IMR-90 (cell line): ENCODE measurements around the gene RUNX2. TPM values are rescaled to one million over a fixed set of nuclear protein-coding genes. Genes with fewer than 3 reads are reported as not detected.

Experiments used
- ATAC-seq: fragments of 200-7000 bp; cut with Tn5 transposase; 2 replicates; pipeline ENCODE4 v1.9.1; 2020; ENCODE audit warnings: low read depth, mild to moderate bottlenecking, moderate library complexity
- BruUV-seq: library from RNA; stranded (reverse); fragments of 400-500 nt; replicated peaks from 2 replicates; lab custom pipeline; 2021; lab: Mats Ljungman, UMichigan
- CTCF ChIA-PET: fragments of 300-600 bp; formaldehyde crosslinking; extraction: SDS; loops from one replicate; lab custom pipeline; 2021; ENCODE audit warnings: antibody characterized with exemption; lab: Yijun Ruan, JAX
- POLR2A ChIA-PET: fragments of 300-600 bp; sonication (Branson Sonifier 250); formaldehyde crosslinking; loops from one replicate; lab custom pipeline; 2022; ENCODE audit warnings: antibody characterized with exemption; ENCODE audit not compliant: unreplicated experiment; lab: Charles Lee
- DNase-seq: peaks from one replicate; pipeline ENCODE4 v3.0.0; 2013
- H2AFZ ChIP-seq: replicated peaks from 2 replicates; pipeline ENCODE3; 2013; ENCODE audit warnings: low read length, mild to moderate bottlenecking; ENCODE audit not compliant: poor library complexity
- H2AK5ac ChIP-seq: 2 replicates; pipeline ENCODE4 v1.6.1; 2013; ENCODE audit warnings: low read depth, low read length, inconsistent platforms
- H2AK9ac ChIP-seq: replicated peaks from 2 replicates; pipeline ENCODE3; 2013; ENCODE audit warnings: mild to moderate bottlenecking, low read depth, low read length, moderate library complexity; ENCODE audit not compliant: poor library complexity
- H2BK120ac ChIP-seq: 2 replicates; pipeline ENCODE4 v1.6.1; 2013; ENCODE audit warnings: low read depth, low read length, inconsistent platforms
- H2BK15ac ChIP-seq: 3 replicates; pipeline ENCODE4 v1.6.1; 2013; ENCODE audit warnings: low read depth, low read length, inconsistent platforms
- H2BK20ac ChIP-seq: 2 replicates; pipeline ENCODE4 v1.6.1; 2013; ENCODE audit warnings: low read depth, mild to moderate bottlenecking, inconsistent platforms, low read length, moderate library complexity
- H2BK5ac ChIP-seq: 2 replicates; pipeline ENCODE4 v1.6.1; 2013; ENCODE audit warnings: mild to moderate bottlenecking, low read depth, low read length, inconsistent platforms; ENCODE audit not compliant: poor library complexity, severe bottlenecking
- H3K14ac ChIP-seq: replicated peaks from 2 replicates; pipeline ENCODE4 v1.6.1; 2013; ENCODE audit warnings: low read depth, low read length, inconsistent platforms
- H3K18ac ChIP-seq: 2 replicates; pipeline ENCODE4 v1.6.1; 2013; ENCODE audit warnings: low read depth, low read length, control low read depth
- H3K23ac ChIP-seq: 2 replicates; pipeline ENCODE4 v1.6.1; 2013; ENCODE audit warnings: low read depth, low read length, inconsistent platforms
- H3K27ac ChIP-seq: 2 replicates; pipeline ENCODE4 v1.5.1; 2013; ENCODE audit warnings: mild to moderate bottlenecking, control low read depth, low read length; ENCODE audit not compliant: insufficient read depth
- H3K27me3 ChIP-seq: 2 replicates; pipeline ENCODE4 v1.6.1; 2013; ENCODE audit warnings: low read length; ENCODE audit not compliant: control insufficient read depth, insufficient read depth
- H3K36me3 ChIP-seq: 2 replicates; pipeline ENCODE4 v1.6.1; 2013; ENCODE audit warnings: low read length, mixed read lengths; ENCODE audit not compliant: control insufficient read depth, insufficient read depth
- H3K4ac ChIP-seq: 2 replicates; pipeline ENCODE4 v1.6.1; 2013; ENCODE audit warnings: low read depth, low read length, inconsistent platforms
- H3K4me1 ChIP-seq: 2 replicates; pipeline ENCODE4 v1.6.1; 2013; ENCODE audit warnings: low read length, mixed read lengths; ENCODE audit not compliant: control insufficient read depth, insufficient read depth
- H3K4me2 ChIP-seq: 2 replicates; pipeline ENCODE4 v1.6.1; 2013; ENCODE audit warnings: low read depth, mild to moderate bottlenecking, control low read depth, low read length, moderate library complexity
- H3K4me3 ChIP-seq: 2 replicates; pipeline ENCODE4 v1.5.1; 2013; ENCODE audit warnings: low read depth, mild to moderate bottlenecking, control low read depth, low read length, moderate library complexity; ENCODE audit not compliant: insufficient read depth
- H3K56ac ChIP-seq: 2 replicates; pipeline ENCODE4 v1.6.1; 2013; ENCODE audit warnings: low read length, inconsistent platforms; ENCODE audit not compliant: insufficient read depth; ENCODE audit errors: extremely low read depth
- H3K79me1 ChIP-seq, 2 experiments: 2 replicates each; pipeline ENCODE4 v1.6.1; 2013; ENCODE audit warnings: low read length in 2 of 2, inconsistent platforms in 1 of 2, low read depth in 1 of 2
- H3K9ac ChIP-seq: 2 replicates; pipeline ENCODE4 v1.6.1; 2013; ENCODE audit warnings: low read depth, low read length, control low read depth
- H3K9me1 ChIP-seq: 2 replicates; pipeline ENCODE4 v1.6.1; 2013; ENCODE audit warnings: low read length, inconsistent platforms; ENCODE audit not compliant: insufficient read depth
- H3K9me3 ChIP-seq: 2 replicates; pipeline ENCODE4 v1.6.1; 2013; ENCODE audit warnings: low read length; ENCODE audit not compliant: control insufficient read depth, insufficient read depth
- H4K20me1 ChIP-seq: 2 replicates; pipeline ENCODE4 v1.6.1; 2013; ENCODE audit warnings: low read length, inconsistent platforms; ENCODE audit not compliant: insufficient read depth
- H4K5ac ChIP-seq: 2 replicates; pipeline ENCODE4 v1.6.1; 2013; ENCODE audit warnings: mild to moderate bottlenecking, low read depth, low read length, control low read depth
- H4K8ac ChIP-seq, 2 experiments: 2 replicates each; pipeline ENCODE4 v1.6.1; 2013; ENCODE audit warnings: low read depth in 2 of 2, low read length in 2 of 2, control low read depth in 1 of 2, inconsistent platforms in 1 of 2
- H4K91ac ChIP-seq: 2 replicates; pipeline ENCODE4 v1.6.1; 2013; ENCODE audit warnings: low read depth, low read length, inconsistent platforms; ENCODE audit not compliant: insufficient read depth
- BHLHE40 ChIP-seq: fragments of 150-350 bp; IDR thresholded peaks from 2 replicates; pipeline ENCODE4 v1.6.1; 2016; ENCODE audit warnings: mild to moderate bottlenecking, low read depth, low read length
- CEBPB ChIP-seq: IDR thresholded peaks from 2 replicates; pipeline ENCODE4 v1.6.1; 2012; ENCODE audit warnings: low read depth, low read length, improper control_type of control experiment
- CHD1 ChIP-seq: IDR thresholded peaks from 2 replicates; pipeline ENCODE4 v1.6.1; 2012; ENCODE audit warnings: low read depth, low read length, improper control_type of control experiment
- FOS ChIP-seq: fragments of 150-350 bp; IDR thresholded peaks from 2 replicates; pipeline ENCODE4 v1.6.1; 2016; ENCODE audit warnings: low read depth, low read length
- MAFK ChIP-seq: IDR thresholded peaks from 2 replicates; pipeline ENCODE4 v1.6.1; 2012; ENCODE audit warnings: low read depth, low read length, improper control_type of control experiment
- MAZ ChIP-seq: IDR thresholded peaks from 2 replicates; pipeline ENCODE4 v1.6.1; 2012; ENCODE audit warnings: low read depth, mild to moderate bottlenecking, low read length, improper control_type of control experiment, moderate library complexity, borderline replicate concordance
- MXI1 ChIP-seq: IDR thresholded peaks from 2 replicates; pipeline ENCODE4 v1.6.1; 2012; ENCODE audit warnings: low read depth, mild to moderate bottlenecking, low read length, moderate library complexity, borderline replicate concordance
- NFE2L2 ChIP-seq: fragments of 150-350 bp; IDR thresholded peaks from 2 replicates; pipeline ENCODE4 v1.6.1; 2016; ENCODE audit warnings: low read depth, mild to moderate bottlenecking, low read length
- POLR2A ChIP-seq: IDR thresholded peaks from 2 replicates; pipeline ENCODE4 v1.6.1; 2012; ENCODE audit warnings: mild to moderate bottlenecking, low read depth, low read length
- RAD21 ChIP-seq: IDR thresholded peaks from 2 replicates; pipeline ENCODE4 v1.6.1; 2012; ENCODE audit warnings: low read length, improper control_type of control experiment
- RCOR1 ChIP-seq: IDR thresholded peaks from 2 replicates; pipeline ENCODE4 v1.6.1; 2012; ENCODE audit warnings: mild to moderate bottlenecking, low read length, improper control_type of control experiment; ENCODE audit not compliant: insufficient replicate concordance
- RFX5 ChIP-seq: IDR thresholded peaks from 2 replicates; pipeline ENCODE4 v1.8.0; 2012; ENCODE audit warnings: low read depth, mild to moderate bottlenecking, low read length, moderate library complexity
- SMC3 ChIP-seq: fragments of 150-350 bp; IDR thresholded peaks from 2 replicates; pipeline ENCODE4 v1.6.1; 2016; ENCODE audit warnings: low read depth, mild to moderate bottlenecking, antibody characterized with exemption, low read length, moderate library complexity
- WGBS, 2 experiments: methylation state at CpG; one replicate each; pipeline versions ENCODE4 v1.1.5 to v1.1.7; 2013; ENCODE audit warnings: missing lambda C conversion rate in 2 of 2; ENCODE audit not compliant: insufficient read length in 1 of 2; ENCODE audit errors: extremely low coverage in 2 of 2; 5-methylcytosine and 5-hydroxymethylcytosine counted together
- dilution Hi-C: fragments of 300-500 bp; cut with HindIII; formaldehyde crosslinking; loops from one replicate; pipeline ENCODE4 v1.14.3; 2018; ENCODE audit warnings: low sequenced_read_pairs; ENCODE audit not compliant: unreplicated experiment
- in situ Hi-C: fragments of 300-500 bp; cut with MboI; formaldehyde crosslinking; loops from 3 replicates; pipeline ENCODE4 v1.14.3; 2019; ENCODE audit warnings: low sequenced_read_pairs, inconsistent platforms, mixed read lengths
- intact Hi-C: fragments of 100-400 bp; cut with micrococcal nuclease; formaldehyde crosslinking; loops from 2 replicates; pipeline ENCODE4 v1.10.0; 2022
- polyA plus RNA-seq, 3 experiments: library from polyadenylated mRNA; depleted of rRNA; stranded (reverse); fragments of >200 nt; gene quantifications; 2 replicates each; pipeline ENCODE4 v1.2.3, GENCODE V29; 2012; ENCODE audit warnings: low replicate concordance in 1 of 3
- total RNA-seq: library from RNA; depleted of rRNA; stranded (reverse); fragments of >200 nt; gene quantifications from 2 replicates; pipeline ENCODE4 v1.2.3, GENCODE V29; 2012
- TF ChIP-seq, protein P1 (sequence below): fragments of 150-350 bp; IDR thresholded peaks from 2 replicates; pipeline ENCODE4 v1.6.1; 2017; ENCODE audit warnings: mild to moderate bottlenecking, antibody characterized with exemption, low read length, low read depth
- TF ChIP-seq, protein P2 (sequence below): conservative IDR thresholded peaks from 2 replicates; pipeline ENCODE4 v1.5.1; 2012; ENCODE audit warnings: mild to moderate bottlenecking, low read depth, low read length, improper control_type of control experiment
- TF ChIP-seq, protein P3 (sequence below): fragments of 150-350 bp; IDR thresholded peaks from 2 replicates; pipeline ENCODE4 v1.6.1; 2016; ENCODE audit warnings: low read depth, mild to moderate bottlenecking, low read length, moderate library complexity, borderline replicate concordance

The RUNX2 gene
- total and polyA plus RNA-seq, 2 of the 4 experiments (the other 2 are of a cell fraction), result 2.3 to 4.7 TPM

DNA sequence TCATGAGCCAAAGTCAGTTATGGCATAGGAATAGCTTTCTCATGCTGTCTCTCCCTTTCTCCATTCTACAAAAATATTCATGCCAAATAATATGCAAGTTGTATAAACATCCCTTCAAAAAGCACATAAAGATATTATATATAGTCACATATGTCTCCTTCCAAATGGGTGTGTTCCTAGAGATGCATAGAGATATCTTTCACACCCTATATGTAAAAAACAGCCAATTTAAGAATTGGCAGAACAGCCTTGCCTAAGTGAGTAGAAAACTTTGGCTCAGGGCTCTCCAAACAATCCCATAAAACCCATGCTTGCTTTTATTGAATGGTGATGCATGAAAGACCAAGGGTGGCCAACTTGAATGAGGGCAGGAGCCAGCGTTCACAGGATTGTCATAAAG, 324.3 kb downstream of the RUNX2 start:
- dilution Hi-C loops, result no loop called here
- H3K9ac ChIP-seq, result no peak overlapping the region
- peaks cover 26% of the 10 kb centered on the region for H3K4me1 ChIP-seq
- peak overlapping the region; percentile 18; the same call in 1 of the 2 replicates for H3K23ac ChIP-seq
- peak overlapping the region; percentile 32; the same call in 1 of the 2 replicates for H4K5ac ChIP-seq
- no peak overlapping the region for H3K56ac ChIP-seq
- in situ Hi-C loops, result no loop called here
- no peak overlapping the region for H2AK9ac ChIP-seq
- no peak overlapping the region for H2AFZ ChIP-seq
- peak overlapping the region; percentile 23 for H2AK5ac ChIP-seq
- ChIA-PET CTCF (no interaction called here), POLR2A (no interaction called here)
- WGBS, 2 experiments, result no CpG with 5 or more reads among the region's 1 CpG
- intact Hi-C loops, result no loop called here
- H3K79me1 ChIP-seq, result peaks cover 0 to 27% of the 10 kb centered on the region in 2 experiments; a peak in 2 of 4 replicates
- peak overlapping the region; percentile 96; the same call in 1 of the 2 replicates for H3K4ac ChIP-seq
- H4K20me1 ChIP-seq, result no peaks in the 10 kb centered on the region
- TF ChIP-seq NFE2L2, result no peak
- no peak for TF ChIP-seq MXI1
- TF ChIP-seq, protein P1, sequence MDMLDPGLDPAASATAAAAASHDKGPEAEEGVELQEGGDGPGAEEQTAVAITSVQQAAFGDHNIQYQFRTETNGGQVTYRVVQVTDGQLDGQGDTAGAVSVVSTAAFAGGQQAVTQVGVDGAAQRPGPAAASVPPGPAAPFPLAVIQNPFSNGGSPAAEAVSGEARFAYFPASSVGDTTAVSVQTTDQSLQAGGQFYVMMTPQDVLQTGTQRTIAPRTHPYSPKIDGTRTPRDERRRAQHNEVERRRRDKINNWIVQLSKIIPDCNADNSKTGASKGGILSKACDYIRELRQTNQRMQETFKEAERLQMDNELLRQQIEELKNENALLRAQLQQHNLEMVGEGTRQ, result no peak
- TF ChIP-seq RFX5, result no peak
- no peak for TF ChIP-seq RCOR1
- TF ChIP-seq MAFK, result no peak
- no peak for TF ChIP-seq POLR2A
- TF ChIP-seq BHLHE40, result no peak
- TF ChIP-seq, protein P2, sequence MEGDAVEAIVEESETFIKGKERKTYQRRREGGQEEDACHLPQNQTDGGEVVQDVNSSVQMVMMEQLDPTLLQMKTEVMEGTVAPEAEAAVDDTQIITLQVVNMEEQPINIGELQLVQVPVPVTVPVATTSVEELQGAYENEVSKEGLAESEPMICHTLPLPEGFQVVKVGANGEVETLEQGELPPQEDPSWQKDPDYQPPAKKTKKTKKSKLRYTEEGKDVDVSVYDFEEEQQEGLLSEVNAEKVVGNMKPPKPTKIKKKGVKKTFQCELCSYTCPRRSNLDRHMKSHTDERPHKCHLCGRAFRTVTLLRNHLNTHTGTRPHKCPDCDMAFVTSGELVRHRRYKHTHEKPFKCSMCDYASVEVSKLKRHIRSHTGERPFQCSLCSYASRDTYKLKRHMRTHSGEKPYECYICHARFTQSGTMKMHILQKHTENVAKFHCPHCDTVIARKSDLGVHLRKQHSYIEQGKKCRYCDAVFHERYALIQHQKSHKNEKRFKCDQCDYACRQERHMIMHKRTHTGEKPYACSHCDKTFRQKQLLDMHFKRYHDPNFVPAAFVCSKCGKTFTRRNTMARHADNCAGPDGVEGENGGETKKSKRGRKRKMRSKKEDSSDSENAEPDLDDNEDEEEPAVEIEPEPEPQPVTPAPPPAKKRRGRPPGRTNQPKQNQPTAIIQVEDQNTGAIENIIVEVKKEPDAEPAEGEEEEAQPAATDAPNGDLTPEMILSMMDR, result no peak
- no peak for TF ChIP-seq CEBPB
- TF ChIP-seq FOS, result no peak
- TF ChIP-seq, protein P3, sequence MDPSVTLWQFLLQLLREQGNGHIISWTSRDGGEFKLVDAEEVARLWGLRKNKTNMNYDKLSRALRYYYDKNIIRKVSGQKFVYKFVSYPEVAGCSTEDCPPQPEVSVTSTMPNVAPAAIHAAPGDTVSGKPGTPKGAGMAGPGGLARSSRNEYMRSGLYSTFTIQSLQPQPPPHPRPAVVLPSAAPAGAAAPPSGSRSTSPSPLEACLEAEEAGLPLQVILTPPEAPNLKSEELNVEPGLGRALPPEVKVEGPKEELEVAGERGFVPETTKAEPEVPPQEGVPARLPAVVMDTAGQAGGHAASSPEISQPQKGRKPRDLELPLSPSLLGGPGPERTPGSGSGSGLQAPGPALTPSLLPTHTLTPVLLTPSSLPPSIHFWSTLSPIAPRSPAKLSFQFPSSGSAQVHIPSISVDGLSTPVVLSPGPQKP, result no peak
- TF ChIP-seq RAD21, result no peak
- no peak for TF ChIP-seq CHD1
- TF ChIP-seq SMC3, result no peak
- no peak for TF ChIP-seq MAZ
- H3K9me3 ChIP-seq, result peaks cover 3% of the 10 kb centered on the region; the same call in 1 of the 2 replicates
- ATAC-seq, result no peak
- peak overlapping the region in 1 of 2 experiments; percentile 70; a peak in 2 of 4 replicates for H4K8ac ChIP-seq
- peaks cover 24% of the 10 kb centered on the region for H3K9me1 ChIP-seq
- H2BK120ac ChIP-seq, result peak overlapping the region; percentile 97
- H3K4me3 ChIP-seq, result no peak overlapping the region
- H2BK20ac ChIP-seq, result peak overlapping the region; percentile 94
- H3K36me3 ChIP-seq, result no peaks in the 10 kb centered on the region
- peak overlapping the region; percentile 75; the same call in 2 of the 3 replicates for H2BK15ac ChIP-seq
- no peak overlapping the region for H3K27ac ChIP-seq
- no peaks in the 10 kb centered on the region for H3K27me3 ChIP-seq
- no peak for DNase-seq
- no TSS peak for BruUV-seq
- no peak overlapping the region for H3K18ac ChIP-seq
- no peak overlapping the region for H3K4me2 ChIP-seq
- peak overlapping the region; percentile 89; the same call in 1 of the 2 replicates for H4K91ac ChIP-seq
- H2BK5ac ChIP-seq, result no peak overlapping the region
- H3K14ac ChIP-seq, result peak overlapping the region; percentile 84
